Posterior vena cava (tissue), 2 donors: Measurements from ENCODE around the gene QRFPR. TPM values are rescaled to one million over a fixed set of nuclear protein-coding genes. Genes with fewer than 3 reads are reported as not detected.
"Not testable (repeated sequence)": the region's sequence is repeated elsewhere in the genome, so short reads cannot be mapped to it uniquely, and the experiment has no call there.

ENCODE experiments used
- DNase-seq: peaks from one replicate; pipeline ENCODE4 v3.0.0-alpha.2; 2020; ENCODE audit warnings: low spot score
- intact Hi-C, 2 donors: fragments of 100-400 bp; cut with DNase I; formaldehyde crosslinking; loops; one replicate each; pipeline versions ENCODE4 v1.14.1 to v1.14.2; 2022 to 2023
- long read RNA-seq, 2 donors: library from polyadenylated mRNA; unstranded; transcript quantifications; one replicate each; pipeline ENCODE4 v2.0.0, GENCODE V29; 2020 to 2021
- total RNA-seq, 2 donors: library from RNA; stranded (reverse); fragmentation: NEBNext Ultra II Directional; extraction: Animal tissue kit (Norgen Biotek cat#: 25700); gene quantifications; one replicate each; pipeline ENCODE4 v1.2.1, GENCODE V29; 2021
- donor health status: DM: yes; HTN: yes; CAD: no.
- donor health status: DM: yes; HTN: yes; CAD: no.

Gene QRFPR
- not detected for total RNA-seq
- long read RNA-seq, donor 1, result 0 reads
- long read RNA-seq, donor 2, result 0 reads

DNA sequence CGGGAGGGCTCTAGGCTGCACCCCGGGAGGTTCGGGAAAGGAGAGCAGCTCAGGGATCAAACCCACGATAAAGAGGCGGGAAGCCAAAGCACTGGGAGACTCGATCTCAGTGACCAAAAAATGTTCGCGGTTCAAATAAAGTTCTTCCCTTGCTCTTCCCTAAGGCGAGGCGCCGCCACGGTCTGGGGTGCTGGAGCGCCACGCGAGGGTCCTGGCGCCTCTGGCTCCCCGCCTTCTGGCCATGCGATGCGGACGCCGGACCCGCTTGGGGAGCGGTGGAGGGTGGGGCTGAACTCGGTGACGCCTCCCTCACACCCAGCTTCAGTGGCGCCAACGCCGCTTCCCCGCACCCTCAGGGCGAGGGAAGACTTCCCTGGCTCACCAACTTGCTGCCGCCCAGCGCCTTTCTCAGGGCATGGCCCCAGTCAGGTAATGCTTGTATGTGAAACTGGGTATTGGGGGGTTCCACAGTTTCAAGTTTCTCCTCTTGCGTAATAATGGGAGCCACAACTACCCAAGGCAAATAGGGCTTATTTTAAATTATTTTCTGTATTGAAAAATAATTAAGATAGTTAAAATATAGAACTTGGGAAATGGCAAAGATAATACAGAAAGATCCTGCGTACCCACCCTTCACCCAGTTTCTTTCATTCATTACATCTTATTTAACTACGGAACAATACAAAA lies at the start of gene QRFPR:
TSS of gene QRFPR (minus strand) at position 243 of the 687 bp plus-strand sequence. CDS start 371 bp downstream, outside the sequence.
- DNase-seq, result no peak
- intact Hi-C loops, result no loop called here

DNA sequence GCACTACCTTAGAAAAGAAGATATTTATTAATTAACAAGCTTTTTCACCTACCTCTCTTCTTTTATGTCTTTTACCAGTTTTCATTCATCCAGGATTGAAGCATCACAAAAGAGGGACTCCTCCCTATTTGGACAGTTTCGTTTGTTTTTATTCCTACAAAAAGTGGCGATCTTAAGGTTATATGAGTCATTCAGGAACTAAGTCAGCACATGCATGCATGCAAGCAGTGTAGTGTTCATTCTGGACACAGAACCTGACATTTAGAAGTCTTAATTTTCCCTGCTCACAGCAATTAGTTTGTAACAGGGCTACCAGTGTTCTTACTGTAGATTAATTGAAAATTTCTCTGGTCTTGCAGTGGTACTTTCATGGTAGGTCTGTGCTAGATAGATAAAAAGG lies 47.9 kb upstream of the QRFPR start:
- DNase-seq, result no peak
- intact Hi-C loops, result no loop called here

- intact Hi-C loops, result no loop called here
- DNase-seq, result no peak
Observed at GRCh38 chr4:121421594-121421993, 40.8 kb upstream of the QRFPR start.

- no peak for DNase-seq
- intact Hi-C loops, result no loop called here
Observed at GRCh38 chr4:121411151-121411744, 30.4 kb upstream of the QRFPR start.

GRCh38 chr4:121408567-121408966 lies 27.7 kb upstream of the QRFPR start:
- intact Hi-C loops, DNase-seq: not testable (repeated sequence)

- intact Hi-C loops, result no loop called here
- DNase-seq, result no peak
Observed at GRCh38 chr4:121400632-121401031, 19.8 kb upstream of the QRFPR start.

- intact Hi-C loops, result no loop called here
- DNase-seq, result no peak
Observed at GRCh38 chr4:121397941-121398601, 17.3 kb upstream of the QRFPR start.

DNA sequence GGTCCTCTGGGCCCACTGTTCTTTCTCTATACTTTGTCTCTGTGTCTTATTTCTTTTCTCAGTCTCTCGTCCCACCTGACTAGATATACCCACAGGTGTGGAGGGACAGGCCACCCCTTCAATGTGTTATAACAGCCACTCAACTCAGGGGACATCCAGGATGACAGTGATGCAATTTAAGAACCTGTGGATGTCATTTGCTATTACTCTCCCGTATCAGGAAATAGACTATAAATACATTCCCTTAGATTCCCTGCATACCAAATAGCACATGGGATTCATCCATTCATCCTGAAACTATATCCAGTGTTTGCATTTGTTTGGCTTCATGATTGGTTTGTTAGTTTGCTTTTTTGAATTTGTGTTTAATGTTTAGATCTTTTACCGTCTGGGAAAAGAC lies 16.6 kb upstream of the QRFPR start:
- no peak for DNase-seq
- intact Hi-C loops, result no loop called here

GRCh38 chr4:121392426-121393086 lies 11.7 kb upstream of the QRFPR start:
- DNase-seq, result no peak
- intact Hi-C loops, result no loop called here

DNA sequence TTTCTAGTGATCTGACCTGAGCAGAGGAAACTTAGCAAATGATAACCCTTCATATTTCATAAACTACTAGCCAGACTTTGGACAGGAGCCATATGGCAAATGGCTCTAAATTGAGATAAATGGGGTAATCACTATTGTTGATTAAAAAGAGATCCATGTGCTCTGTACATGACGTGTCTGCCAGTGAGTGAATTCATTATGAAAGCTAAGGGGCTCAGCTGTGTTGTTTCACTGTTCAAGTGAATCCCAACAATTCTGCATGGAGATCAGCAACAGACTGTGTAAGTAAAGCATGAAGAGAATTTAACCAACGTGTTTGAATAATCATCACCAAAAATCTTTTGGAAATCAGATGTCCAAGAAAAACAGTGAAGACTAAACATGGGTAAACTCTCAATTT lies 9.5 kb upstream of the QRFPR start:
- no peak for DNase-seq
- intact Hi-C loops, result no loop called here

DNA sequence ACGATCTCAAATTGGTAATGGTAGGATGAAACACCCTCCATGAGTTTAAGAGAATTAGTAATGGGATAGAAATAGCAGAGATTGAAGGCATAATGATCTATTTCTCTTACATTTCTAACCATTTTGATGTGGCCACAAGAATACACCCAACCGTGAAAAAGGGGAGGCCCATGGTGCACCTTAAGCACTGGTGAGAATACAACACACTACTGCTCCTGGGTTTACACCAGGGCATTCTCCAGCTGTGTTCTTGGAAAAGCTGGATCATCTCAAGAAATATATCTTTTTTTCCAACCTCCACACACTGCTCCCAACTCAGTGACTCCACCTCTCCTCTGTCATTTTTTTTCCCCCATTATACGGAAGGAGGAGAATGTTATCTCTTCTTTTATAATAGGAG lies 1.5 kb downstream of the QRFPR start:
- DNase-seq, result no peak
- intact Hi-C loops, result loop anchor here in 1 of 2 donors (10.0 kb wide), 1 partner anchor 356 kb away; no protein-coding TSS in a partner anchor

GRCh38 chr4:121377076-121377475 lies 3.7 kb downstream of the QRFPR start:
- DNase-seq, result no peak
- intact Hi-C loops, result loop anchor here in 1 of 2 donors (10.0 kb wide), 1 partner anchor 358 kb away; no protein-coding TSS in a partner anchor

GRCh38 chr4:121376556-121376955 lies 4.3 kb downstream of the QRFPR start:
- intact Hi-C loops, result loop anchor here in 1 of 2 donors (10.0 kb wide), 1 partner anchor 358 kb away; no protein-coding TSS in a partner anchor

GRCh38 chr4:121376097-121376496 lies 4.7 kb downstream of the QRFPR start:
- DNase-seq, result no peak
- intact Hi-C loops, result loop anchor here in 1 of 2 donors (10.0 kb wide), 1 partner anchor 359 kb away; no protein-coding TSS in a partner anchor

More at GRCh38 chr4:121376556-121376955, 4.3 kb downstream of the QRFPR start:
- DNase-seq, result no peak

DNA sequence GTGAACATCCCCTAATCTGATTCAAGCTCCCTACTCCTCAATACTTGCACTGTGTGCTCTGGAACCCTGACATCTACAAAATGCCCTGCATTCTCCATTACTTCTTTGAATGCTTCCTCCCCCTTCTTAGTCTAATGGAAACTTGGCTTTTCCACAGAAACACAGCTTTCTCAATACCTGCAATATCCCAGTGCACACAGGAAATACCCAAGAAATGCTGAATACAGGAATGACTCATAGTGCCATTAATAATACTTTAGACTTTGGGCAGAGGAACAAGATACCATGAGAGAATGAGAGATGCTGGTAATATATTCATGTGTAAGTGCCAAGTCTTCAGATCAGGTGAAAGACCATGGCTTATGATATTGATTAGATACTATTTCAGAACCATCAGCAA lies 5.6 kb downstream of the QRFPR start:
- no peak for DNase-seq
- intact Hi-C loops, result loop anchor here in 1 of 2 donors (10.0 kb wide), 1 partner anchor 360 kb away; no protein-coding TSS in a partner anchor

- intact Hi-C loops, result loop anchor here (5.0 to 10.0 kb wide), 2 partner anchors 361 to 363 kb away; no protein-coding TSS in a partner anchor
- DNase-seq, result no peak
Observed at GRCh38 chr4:121373841-121374240, 7.0 kb downstream of the QRFPR start.

DNA sequence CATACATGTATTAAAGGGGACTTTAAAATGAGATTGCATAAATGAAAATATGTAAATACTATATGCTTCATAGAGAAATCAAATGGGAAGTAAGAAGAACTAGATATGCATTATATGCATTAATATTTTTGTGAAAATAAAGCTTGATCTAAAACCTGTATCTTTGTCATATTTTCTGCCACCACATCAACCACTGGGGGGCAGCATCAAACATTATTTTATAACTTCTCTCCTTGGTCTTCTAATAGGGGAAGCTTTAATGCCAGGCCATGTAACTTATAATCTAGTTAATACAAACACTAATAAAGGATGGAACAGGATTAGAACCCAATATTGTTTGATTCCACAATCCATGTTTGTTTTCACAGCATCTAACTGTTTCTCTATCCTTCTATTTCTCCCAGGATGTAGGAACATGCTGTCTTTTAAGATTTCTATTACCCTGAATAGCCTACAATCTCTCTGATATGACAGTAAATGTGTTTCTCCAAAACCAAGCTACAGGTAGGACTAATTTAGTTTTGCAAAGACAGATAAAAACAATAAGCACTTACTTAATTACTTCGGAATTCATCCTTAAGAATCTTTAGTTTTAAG lies 10.0 kb downstream of the QRFPR start:
- intact Hi-C loops, result loop anchor here (5.0 to 10.0 kb wide), 2 partner anchors 364 to 366 kb away; no protein-coding TSS in a partner anchor
- no peak for DNase-seq

DNA sequence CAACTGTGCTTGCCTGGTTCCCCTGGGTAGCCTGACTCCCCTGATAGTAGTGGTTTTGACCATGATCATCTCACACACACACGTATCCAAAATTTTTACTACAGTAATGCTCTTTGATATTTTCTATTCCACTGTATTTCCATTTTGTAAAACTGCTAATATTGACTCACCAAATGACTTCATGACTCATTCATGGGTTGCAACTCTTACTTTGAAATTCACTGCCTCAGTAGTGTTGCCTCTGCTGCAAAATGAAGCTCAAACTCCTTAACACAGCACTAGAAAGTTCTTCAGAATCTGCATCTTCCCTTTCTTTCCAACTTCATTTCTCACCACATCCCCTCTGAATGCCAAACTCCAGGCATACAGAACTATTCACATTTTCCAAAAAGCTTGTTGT lies 20.3 kb downstream of the QRFPR start:
- no peak for DNase-seq
- intact Hi-C loops, result loop anchor here in 1 of 2 donors (10.0 kb wide), 1 partner anchor 294 kb away; no protein-coding TSS in a partner anchor

DNA sequence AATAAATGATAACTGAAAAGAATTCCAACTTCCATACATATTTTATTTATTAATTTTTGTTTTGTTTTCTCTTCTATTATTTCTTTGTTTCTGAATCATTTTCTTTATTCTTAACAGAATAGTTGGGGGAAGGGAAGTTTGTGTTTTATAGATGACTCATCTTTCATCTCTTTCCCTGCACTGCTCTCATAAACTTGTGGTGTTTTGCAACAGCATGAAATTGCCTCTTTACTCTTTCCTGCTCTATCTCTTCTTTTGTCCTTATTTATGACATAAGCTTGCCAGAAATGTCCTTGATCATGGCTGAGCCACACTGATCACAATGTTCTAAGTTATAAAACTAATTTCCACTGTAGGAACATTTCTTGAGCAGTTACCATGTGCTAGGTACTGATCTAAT lies 22.3 kb downstream of the QRFPR start:
- intact Hi-C loops, result no loop called here
- DNase-seq, result no peak
